ENCODE results near the gene ARID1B.

The ARID1B gene

GRCh38 chr6:157201083-157201482, 423.9 kb downstream of the ARID1B start:
- DNase-seq, result no peak

GRCh38 chr6:157203312-157203744, 426.1 kb downstream of the ARID1B start:
- no peak for DNase-seq

- DNase-seq, result no peak
These were observed 426.6 kb downstream of the ARID1B start for GRCh38 chr6:157203764-157204163.

- no peak for DNase-seq
These were observed 428.5 kb downstream of the ARID1B start for GRCh38 chr6:157205473-157206358.

- DNase-seq, result no peak
These were observed 429.2 kb downstream of the ARID1B start for GRCh38 chr6:157206359-157206815.

GRCh38 chr6:157207521-157208076, 430.4 kb downstream of the ARID1B start:
- DNase-seq, result no peak

GRCh38 chr6:157209865-157210530, 432.8 kb downstream of the ARID1B start:
- no peak for DNase-seq

GRCh38 chr6:157210954-157211353, 433.8 kb downstream of the ARID1B start:
- DNase-seq, result no peak

- no peak for DNase-seq
These were observed 434.7 kb downstream of the ARID1B start for GRCh38 chr6:157211603-157212455.

GRCh38 chr6:157213426-157213825, 436.2 kb downstream of the ARID1B start:
- no peak for DNase-seq

GRCh38 chr6:157213907-157214565, 436.9 kb downstream of the ARID1B start:
- DNase-seq, result no peak

- DNase-seq, result no peak
These were observed 438.5 kb downstream of the ARID1B start for GRCh38 chr6:157215717-157216116.

GRCh38 chr6:157216570-157216969, 439.4 kb downstream of the ARID1B start:
- no peak for DNase-seq

GRCh38 chr6:157217198-157217893, 440.2 kb downstream of the ARID1B start:
- no peak for DNase-seq

- no peak for DNase-seq
These were observed 440.8 kb downstream of the ARID1B start for GRCh38 chr6:157217894-157218370.

- DNase-seq, result no peak
These were observed 441.4 kb downstream of the ARID1B start for GRCh38 chr6:157218371-157219198.

- no peak for DNase-seq
These were observed 442.3 kb downstream of the ARID1B start for GRCh38 chr6:157219201-157220200.

GRCh38 chr6:157220485-157220884, 443.3 kb downstream of the ARID1B start:
- no peak for DNase-seq
